C4-2B (cell line): ENCODE data around the gene NOS1.

Experiments
- CTCF ChIP-seq: fragments of 450-650 bp; conservative IDR thresholded peaks from 2 replicates; pipeline ENCODE4 v1.5.1; 2017; ENCODE audit warnings: mild to moderate bottlenecking
- ZFX ChIP-seq: fragments of 450-650 bp; IDR thresholded peaks from 2 replicates; pipeline ENCODE4 v1.6.1; 2017

GRCh38 chr12:117162633-117163032, 198.8 kb downstream of the NOS1 start:
- TF ChIP-seq CTCF: no peak
- no peak for TF ChIP-seq ZFX
